Measurements from ENCODE around the gene C19orf85. TPM values are rescaled to one million over a fixed set of nuclear protein-coding genes. Genes with fewer than 3 reads are reported as not detected.

Gene C19orf85
- total and polyA plus RNA-seq, 10 of the 15 experiments (the other 5 are each of a cell fraction or from before 2014, with no cell fraction given): not detected

- peaks cover 14% of the 10 kb centered on the region for H3K4me1 ChIP-seq (ENCODE audit: control insufficient read depth, insufficient read depth, low read length)
- no peaks in the 10 kb centered on the region for H3K9me3 ChIP-seq (replicated peaks; ENCODE audit: control insufficient read depth, insufficient read depth, low read length)
- ChIA-PET RAD21 (ENCODE audit: unreplicated experiment) (interaction anchor here (1.1 to 1.3 kb wide), 2 partner anchors 20 to 22 kb away, joined by 5 to 10 read pairs; partner anchors contain the start of gene ISOC2), CTCF (interaction anchor here (0.5 to 1.6 kb wide), 2 partner anchors 16 to 125 kb away, joined by 3 to 7 read pairs; no protein-coding TSS in a partner anchor), SMC1A (ENCODE audit: uncharacterized antibody, unreplicated experiment) (interaction anchor here (1.0 to 1.1 kb wide), 2 partner anchors 22 to 115 kb away, joined by 3 read pairs; partner anchors contain the start of gene FIZ1), POLR2A (interaction anchor here (0.6 kb wide), 1 partner anchor 227 kb away, joined by 4 read pairs; no protein-coding TSS in a partner anchor)
- TF ChIP-seq POLR2A (IDR thresholded peaks at IDR 0.05; ENCODE audit: low read depth, low read length): peak; percentile 6; the same call in 1 of the 2 replicates
- no peak for TF ChIP-seq MYB (IDR thresholded peaks at IDR 0.05; ENCODE audit: borderline replicate concordance, low read depth, low read length)
- FAIRE-seq (no peak), ATAC-seq (no peak), DNase-seq (ENCODE audit: low read depth, low spot score) (no peak)
- no peaks in the 10 kb centered on the region; the same call in 1 of the 2 replicates for H3K79me2 ChIP-seq (ENCODE audit: control insufficient read depth, insufficient read depth, low read length)
- intact Hi-C loops (cut with micrococcal nuclease; ENCODE audit: unreplicated experiment): no loop called here
- peaks cover 0 to 9% of the 10 kb centered on the region in 2 experiments; a peak in 2 of 4 replicates for H3K36me3 ChIP-seq (ENCODE audit: control insufficient read depth in 2 of 2, insufficient read depth in 2 of 2, low read length in 1 of 2)
- no peaks in the 10 kb centered on the region for H4K20me1 ChIP-seq (ENCODE audit: control insufficient read depth, insufficient read depth)
- H2AFZ ChIP-seq (ENCODE audit: control insufficient read depth, low read depth, low read length): no peak overlapping the region; the same call in 1 of the 2 replicates
- in situ Hi-C loops (cut with MboI): no loop called here
- no peak overlapping the region for H3K27ac ChIP-seq (ENCODE audit: control insufficient read depth, insufficient read depth)
- WGBS (ENCODE audit: insufficient coverage, insufficient replicate concordance, low lambda C conversion rate, missing lambda C conversion rate): 86% methylated on average over 42 of the region's 46 CpGs
- H3K27me3 ChIP-seq (replicated peaks in 1 of 2; ENCODE audit: control insufficient read depth in 2 of 2, insufficient read depth in 2 of 2, low read length in 1 of 2): no peaks in the 10 kb centered on the region
- no TSS peak for BruUV-seq (replicated peaks)
- 0 out of 2 replicates have a peak overlapping the region, but pooled peaks have one; percentile 28 for H3K9ac ChIP-seq (ENCODE audit: control insufficient read depth, insufficient read depth, low read length)
- H3K4me3 ChIP-seq: peak overlapping the region; percentile 78
- H3K4me2 ChIP-seq (ENCODE audit: control insufficient read depth, insufficient read depth): peak overlapping the region; percentile 68
Observed at GRCh38 chr19:55483706-55484592, 19.4 kb upstream of the C19orf85 start.

DNA sequence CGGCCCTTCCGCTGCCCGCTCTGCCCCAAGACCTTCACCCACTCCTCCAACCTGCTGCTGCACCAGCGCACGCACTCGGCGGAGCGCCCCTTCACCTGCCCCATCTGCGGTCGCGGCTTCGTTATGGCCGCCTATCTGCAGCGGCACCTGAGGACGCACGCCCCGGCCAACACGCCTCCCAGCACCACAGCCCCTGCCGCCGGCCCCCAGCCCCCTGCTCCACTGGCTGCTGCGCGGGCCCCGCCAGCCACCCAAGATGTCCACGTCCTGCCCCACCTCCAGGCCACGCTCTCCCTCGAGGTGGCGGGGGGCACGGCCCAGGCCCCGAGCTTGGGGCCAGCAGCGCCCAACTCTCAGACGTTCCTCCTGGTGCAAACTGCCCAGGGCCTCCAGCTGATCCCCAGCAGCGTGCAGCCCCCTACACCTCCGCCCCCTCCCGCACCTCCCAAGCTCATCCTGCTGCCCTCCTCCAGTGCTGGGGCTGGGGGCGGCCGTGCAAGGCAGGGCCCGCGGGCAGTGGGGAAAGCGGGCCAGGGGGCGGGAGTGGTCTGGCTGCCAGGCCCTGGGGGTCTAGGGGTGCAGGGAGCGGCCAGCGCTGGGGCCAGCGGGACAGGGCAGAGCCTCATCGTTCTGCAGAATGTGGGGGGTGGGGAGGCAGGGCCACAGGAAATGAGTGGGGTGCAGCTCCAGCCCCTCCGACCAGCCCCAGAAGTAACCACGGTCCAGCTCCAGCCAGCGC lies 18.6 kb upstream of the C19orf85 start:
- no peak overlapping the region for H3K4me2 ChIP-seq (ENCODE audit: control insufficient read depth, insufficient read depth)
- FAIRE-seq (no peak), DNase-seq (ENCODE audit: low read depth, low spot score) (no peak), ATAC-seq (no peak)
- peaks cover 0 to 9% of the 10 kb centered on the region in 2 experiments; a peak in 2 of 4 replicates for H3K36me3 ChIP-seq (ENCODE audit: control insufficient read depth in 2 of 2, insufficient read depth in 2 of 2, low read length in 1 of 2)
- H3K4me3 ChIP-seq: no peak overlapping the region
- intact Hi-C loops (cut with micrococcal nuclease; ENCODE audit: unreplicated experiment): no loop called here
- no peaks in the 10 kb centered on the region for H3K27me3 ChIP-seq (replicated peaks in 1 of 2; ENCODE audit: control insufficient read depth in 2 of 2, insufficient read depth in 2 of 2, low read length in 1 of 2)
- H3K9me3 ChIP-seq (replicated peaks; ENCODE audit: control insufficient read depth, insufficient read depth, low read length): no peaks in the 10 kb centered on the region
- ChIA-PET SMC1A (ENCODE audit: uncharacterized antibody, unreplicated experiment) (no interaction called here), CTCF (no interaction called here), POLR2A (no interaction called here), RAD21 (ENCODE audit: unreplicated experiment) (no interaction called here)
- BruUV-seq (replicated peaks): no TSS peak
- no peak overlapping the region for H3K9ac ChIP-seq (ENCODE audit: control insufficient read depth, insufficient read depth, low read length)
- TF ChIP-seq POLR2A (IDR thresholded peaks at IDR 0.05; ENCODE audit: low read depth, low read length): peak; percentile 13; the same call in 1 of the 2 replicates
- no peak for TF ChIP-seq NR2C1 (IDR thresholded peaks at IDR 0.05)
- no peak overlapping the region for H2AFZ ChIP-seq (ENCODE audit: control insufficient read depth, low read depth, low read length)
- H3K4me1 ChIP-seq (ENCODE audit: control insufficient read depth, insufficient read depth, low read length): peaks cover 18% of the 10 kb centered on the region
- 96% methylated on average over 30 of the region's 47 CpGs for WGBS (ENCODE audit: insufficient coverage, insufficient replicate concordance, low lambda C conversion rate, missing lambda C conversion rate)
- in situ Hi-C loops (cut with MboI): no loop called here
- H3K79me2 ChIP-seq (ENCODE audit: control insufficient read depth, insufficient read depth, low read length): peaks cover 2% of the 10 kb centered on the region
- no peaks in the 10 kb centered on the region for H4K20me1 ChIP-seq (ENCODE audit: control insufficient read depth, insufficient read depth)
- no peak overlapping the region for H3K27ac ChIP-seq (ENCODE audit: control insufficient read depth, insufficient read depth)

All from GM12878 (cell line).